ENCODE results near the gene NPRL2.

- TF ChIP-seq, protein P1, sequence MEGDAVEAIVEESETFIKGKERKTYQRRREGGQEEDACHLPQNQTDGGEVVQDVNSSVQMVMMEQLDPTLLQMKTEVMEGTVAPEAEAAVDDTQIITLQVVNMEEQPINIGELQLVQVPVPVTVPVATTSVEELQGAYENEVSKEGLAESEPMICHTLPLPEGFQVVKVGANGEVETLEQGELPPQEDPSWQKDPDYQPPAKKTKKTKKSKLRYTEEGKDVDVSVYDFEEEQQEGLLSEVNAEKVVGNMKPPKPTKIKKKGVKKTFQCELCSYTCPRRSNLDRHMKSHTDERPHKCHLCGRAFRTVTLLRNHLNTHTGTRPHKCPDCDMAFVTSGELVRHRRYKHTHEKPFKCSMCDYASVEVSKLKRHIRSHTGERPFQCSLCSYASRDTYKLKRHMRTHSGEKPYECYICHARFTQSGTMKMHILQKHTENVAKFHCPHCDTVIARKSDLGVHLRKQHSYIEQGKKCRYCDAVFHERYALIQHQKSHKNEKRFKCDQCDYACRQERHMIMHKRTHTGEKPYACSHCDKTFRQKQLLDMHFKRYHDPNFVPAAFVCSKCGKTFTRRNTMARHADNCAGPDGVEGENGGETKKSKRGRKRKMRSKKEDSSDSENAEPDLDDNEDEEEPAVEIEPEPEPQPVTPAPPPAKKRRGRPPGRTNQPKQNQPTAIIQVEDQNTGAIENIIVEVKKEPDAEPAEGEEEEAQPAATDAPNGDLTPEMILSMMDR (IDR thresholded peaks at IDR 0.05; ENCODE audit: extremely low read depth in 1 of 2, insufficient read depth in 1 of 2, low read depth in 1 of 2, low read length in 2 of 2): no peak
- TF ChIP-seq EZH2 (IDR thresholded peaks at IDR 0.05; ENCODE audit: borderline replicate concordance, low read depth, low read length, severe bottlenecking) (no peak), POLR2A (IDR thresholded peaks at IDR 0.05; ENCODE audit: low read depth, low read length) (no peak), POLR2AphosphoS5 (IDR thresholded peaks at IDR 0.05; ENCODE audit: insufficient read depth, low read depth, low read length) (no peak), JUN (IDR thresholded peaks at IDR 0.05; ENCODE audit: borderline replicate concordance, insufficient read depth, insufficient read length, low read depth) (no peak), MYC (IDR thresholded peaks at IDR 0.05; ENCODE audit: low read depth, low read length) (no peak), MAX (IDR thresholded peaks at IDR 0.05; ENCODE audit: insufficient read depth, insufficient read length) (no peak), GATA2 (IDR thresholded peaks at IDR 0.05; ENCODE audit: insufficient read depth, insufficient read length, low read depth, low read length) (no peak)
Measured at GRCh38 chr3:50396502-50396901, 45.9 kb upstream of the NPRL2 start.
